NCI-H1436 (cell line): ENCODE measurements around the gene OPN1LW.
"Not testable (repeated sequence)": the region's sequence is repeated elsewhere in the genome, so short reads cannot be mapped to it uniquely, and the experiment has no call there.

Experiments
- DNase-seq: peaks from one replicate; lab custom pipeline; 2025; lab: John Stamatoyannopoulos, UW

Gene OPN1LW

DNA sequence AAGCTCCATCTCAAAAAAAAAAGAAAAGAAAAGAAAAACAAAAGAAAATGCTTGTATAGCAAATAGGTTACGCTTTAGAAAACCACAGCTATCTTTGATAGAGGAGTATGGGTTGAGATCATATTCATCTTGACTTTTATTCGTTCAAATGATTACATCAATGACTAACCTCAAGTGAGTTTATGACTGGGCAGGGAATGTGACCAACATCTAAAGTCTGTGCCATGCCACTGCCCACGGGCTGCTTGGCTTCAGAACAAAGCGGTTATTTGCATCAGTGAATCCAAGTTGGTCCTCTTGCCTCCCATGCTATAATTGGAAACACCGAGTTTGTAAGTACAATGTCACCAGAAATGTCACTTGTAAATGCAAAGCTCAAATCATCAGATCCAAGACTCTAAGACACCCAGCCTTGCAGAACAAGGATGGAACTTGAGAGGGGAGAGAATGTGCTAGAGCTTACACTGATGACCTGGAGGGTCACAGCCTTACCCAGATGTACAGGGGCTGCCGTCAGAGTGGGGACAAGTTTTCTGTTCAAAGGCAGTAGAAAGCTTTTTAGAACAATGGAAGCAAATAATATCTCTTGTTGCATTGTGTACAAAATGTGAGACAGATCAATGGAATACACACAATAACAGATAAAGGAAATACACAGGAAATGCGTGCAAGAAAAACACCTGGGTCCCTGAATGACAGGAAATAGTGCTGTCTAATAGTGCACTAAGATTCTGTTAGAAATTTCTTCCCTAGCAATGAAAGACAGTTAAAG, 8.4 kb upstream of the OPN1LW start:
- DNase-seq, result no peak

DNA sequence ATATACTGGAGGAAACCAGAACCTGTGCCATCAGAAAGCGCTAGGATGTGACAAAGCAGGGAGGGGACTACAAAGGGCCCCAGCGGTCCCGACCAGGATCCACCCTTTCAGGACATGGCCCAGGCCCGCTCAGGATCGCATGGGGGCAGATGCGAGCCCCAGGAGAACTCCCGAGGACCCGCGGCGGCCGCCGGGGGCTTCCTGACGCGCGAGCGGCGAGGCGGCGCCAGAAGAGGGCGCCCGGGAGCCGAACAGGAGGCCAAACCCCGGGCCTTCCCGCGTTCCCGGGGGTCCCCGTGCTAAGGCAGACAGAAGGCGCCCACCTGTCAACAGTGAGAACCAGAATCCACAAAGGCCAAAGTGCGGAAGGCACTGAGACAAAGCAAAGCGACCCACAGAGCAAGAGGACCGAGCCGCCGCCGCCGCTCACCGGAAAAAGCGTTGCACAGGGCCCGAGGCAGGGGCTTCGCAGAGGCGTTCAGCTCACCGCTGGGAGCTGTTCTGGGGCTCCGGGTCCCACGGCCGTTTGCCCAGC, 7.3 kb upstream of the OPN1LW start:
- DNase-seq, result peak; percentile 67

DNA sequence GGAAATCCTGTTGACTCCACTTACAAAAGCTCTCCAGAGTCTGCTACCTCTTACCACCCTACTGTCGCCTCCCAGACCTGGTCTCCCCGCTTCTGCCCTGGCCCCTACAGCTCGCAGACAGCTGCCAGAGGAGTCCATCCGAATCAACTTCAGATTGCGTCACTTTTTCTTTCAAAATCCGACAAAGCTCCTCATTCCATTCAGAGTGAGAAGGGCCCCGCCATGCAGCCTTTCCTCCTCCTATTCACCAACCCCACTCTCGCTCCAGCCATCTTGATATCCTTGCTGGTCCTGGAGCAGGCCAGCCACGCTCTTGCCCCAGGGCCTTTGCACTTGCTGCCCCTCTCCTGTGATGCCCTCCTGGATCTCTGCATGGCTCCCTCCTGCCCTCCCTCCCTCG, 5.2 kb upstream of the OPN1LW start:
- no peak for DNase-seq

DNA sequence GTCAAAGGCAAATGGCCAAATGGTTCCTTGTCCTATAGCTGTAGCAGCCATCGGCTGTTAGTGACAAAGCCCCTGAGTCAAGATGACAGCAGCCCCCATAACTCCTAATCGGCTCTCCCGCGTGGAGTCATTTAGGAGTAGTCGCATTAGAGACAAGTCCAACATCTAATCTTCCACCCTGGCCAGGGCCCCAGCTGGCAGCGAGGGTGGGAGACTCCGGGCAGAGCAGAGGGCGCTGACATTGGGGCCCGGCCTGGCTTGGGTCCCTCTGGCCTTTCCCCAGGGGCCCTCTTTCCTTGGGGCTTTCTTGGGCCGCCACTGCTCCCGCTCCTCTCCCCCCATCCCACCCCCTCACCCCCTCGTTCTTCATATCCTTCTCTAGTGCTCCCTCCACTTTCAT, 3.8 kb upstream of the OPN1LW start:
- DNase-seq, result no peak

DNA sequence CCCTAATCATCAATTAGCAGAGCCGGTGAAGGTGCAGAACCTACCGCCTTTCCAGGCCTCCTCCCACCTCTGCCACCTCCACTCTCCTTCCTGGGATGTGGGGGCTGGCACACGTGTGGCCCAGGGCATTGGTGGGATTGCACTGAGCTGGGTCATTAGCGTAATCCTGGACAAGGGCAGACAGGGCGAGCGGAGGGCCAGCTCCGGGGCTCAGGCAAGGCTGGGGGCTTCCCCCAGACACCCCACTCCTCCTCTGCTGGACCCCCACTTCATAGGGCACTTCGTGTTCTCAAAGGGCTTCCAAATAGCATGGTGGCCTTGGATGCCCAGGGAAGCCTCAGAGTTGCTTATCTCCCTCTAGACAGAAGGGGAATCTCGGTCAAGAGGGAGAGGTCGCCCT, 3.3 kb upstream of the OPN1LW start:
- no peak for DNase-seq

DNA sequence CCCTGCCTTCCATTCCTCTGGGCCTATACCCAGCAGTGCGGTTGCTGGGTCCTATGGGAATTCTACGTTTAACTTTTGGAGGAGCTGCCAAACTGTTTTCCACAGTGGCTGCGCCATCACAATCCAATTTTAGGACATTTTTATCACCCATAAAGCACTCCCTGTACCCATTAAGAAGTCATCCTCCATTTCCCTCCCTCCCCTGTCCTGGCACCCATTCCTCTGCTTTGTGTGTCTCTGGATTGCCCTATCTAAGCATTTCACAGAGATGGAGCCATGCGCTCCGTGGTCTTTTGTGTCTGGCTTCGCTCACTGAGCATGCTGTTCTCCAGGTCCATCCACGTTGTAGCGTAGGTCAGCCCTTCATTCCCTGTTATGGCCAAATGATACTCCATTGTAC, 1.7 kb upstream of the OPN1LW start:
- DNase-seq, result no peak

DNA sequence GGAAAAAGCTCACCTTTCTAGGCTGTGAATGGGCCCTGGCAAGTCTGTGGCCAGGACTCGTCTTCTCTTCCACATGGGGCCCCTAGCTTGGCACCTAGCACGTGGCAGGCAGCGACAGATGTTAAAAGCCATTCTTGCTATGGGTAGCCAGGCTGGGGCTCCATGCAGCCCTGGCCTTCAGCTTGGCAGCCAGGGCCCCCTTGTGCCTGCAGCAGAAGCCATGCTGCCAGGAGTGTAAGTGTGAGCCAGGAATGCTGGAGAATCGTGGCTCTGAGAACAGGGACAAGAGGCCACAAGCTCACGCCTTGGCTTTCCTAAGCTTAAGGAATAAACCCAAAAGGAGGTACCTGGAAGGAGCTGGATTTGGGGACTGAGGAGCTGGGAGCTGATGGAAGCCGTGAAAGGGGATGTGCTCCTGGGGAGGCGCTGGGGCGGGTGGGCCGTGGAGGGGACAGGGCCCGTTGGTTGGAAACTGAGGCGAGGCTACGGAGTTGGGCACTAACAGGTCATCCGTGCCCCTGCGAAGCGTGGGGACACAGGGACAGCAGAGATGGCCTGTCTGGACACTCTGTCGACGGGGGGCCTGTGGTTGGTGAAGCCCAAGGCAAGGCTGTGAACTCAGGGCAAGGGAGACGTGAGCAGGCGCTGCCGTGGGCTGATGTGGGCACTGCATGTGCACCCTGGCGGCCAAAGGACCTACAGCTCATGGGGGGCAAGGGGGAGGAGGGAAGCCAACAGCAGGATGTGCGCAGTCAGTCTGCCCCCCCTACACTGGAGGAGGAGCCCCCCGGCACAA, 895 bp upstream of the OPN1LW start:
- no peak for DNase-seq

DNA sequence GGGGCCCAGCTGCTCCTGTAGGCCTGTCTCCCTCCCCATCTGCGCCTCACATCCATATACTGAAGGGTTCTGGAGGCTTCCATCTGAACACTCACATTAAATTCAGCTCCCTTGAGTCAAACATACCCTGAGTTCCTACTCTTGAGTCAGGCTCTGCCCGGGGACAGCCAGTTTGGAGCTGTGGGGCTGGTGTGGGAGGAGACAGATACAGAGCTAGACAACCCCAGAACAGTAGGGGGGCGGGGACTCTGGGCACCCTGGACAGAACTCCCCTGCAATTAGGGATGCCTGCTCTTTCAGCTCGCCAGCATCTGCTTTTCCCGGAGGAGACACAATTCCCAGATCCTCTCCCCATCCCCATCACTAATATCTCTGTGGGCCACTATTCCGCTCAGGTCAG, 7.0 kb downstream of the OPN1LW start:
- not testable (repeated sequence) for DNase-seq

DNA sequence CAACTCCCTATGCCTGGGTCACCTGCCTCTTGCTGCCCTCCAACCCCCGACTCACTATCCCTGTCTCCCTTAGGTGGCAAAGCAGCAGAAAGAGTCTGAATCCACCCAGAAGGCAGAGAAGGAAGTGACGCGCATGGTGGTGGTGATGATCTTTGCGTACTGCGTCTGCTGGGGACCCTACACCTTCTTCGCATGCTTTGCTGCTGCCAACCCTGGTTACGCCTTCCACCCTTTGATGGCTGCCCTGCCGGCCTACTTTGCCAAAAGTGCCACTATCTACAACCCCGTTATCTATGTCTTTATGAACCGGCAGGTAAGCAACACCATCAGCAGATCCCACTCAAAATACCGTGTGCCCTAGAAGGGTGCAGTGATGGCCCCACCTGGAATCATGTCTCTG, 12.2 kb downstream of the OPN1LW start:
- not testable (repeated sequence) for DNase-seq

DNA sequence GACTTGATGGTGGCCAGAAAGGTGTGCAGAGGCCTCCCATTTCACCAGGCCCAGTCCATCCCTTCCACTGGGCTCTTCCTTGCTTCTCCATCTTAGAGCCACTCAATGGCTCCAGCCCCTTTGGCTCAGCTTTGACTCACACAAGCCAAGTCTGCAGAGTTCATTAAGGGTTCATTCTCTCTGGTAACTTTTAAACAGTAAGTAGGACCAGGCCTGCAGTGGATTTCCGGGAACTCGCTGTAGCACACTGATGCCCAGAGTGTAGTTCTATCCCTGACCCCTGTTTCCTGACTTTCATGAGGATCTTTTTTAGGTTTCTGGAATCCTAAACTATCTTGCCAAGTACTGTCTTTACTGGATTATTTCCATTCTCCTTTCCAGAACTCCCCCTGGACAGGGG, 13.2 kb downstream of the OPN1LW start:
- not testable (repeated sequence) for DNase-seq

DNA sequence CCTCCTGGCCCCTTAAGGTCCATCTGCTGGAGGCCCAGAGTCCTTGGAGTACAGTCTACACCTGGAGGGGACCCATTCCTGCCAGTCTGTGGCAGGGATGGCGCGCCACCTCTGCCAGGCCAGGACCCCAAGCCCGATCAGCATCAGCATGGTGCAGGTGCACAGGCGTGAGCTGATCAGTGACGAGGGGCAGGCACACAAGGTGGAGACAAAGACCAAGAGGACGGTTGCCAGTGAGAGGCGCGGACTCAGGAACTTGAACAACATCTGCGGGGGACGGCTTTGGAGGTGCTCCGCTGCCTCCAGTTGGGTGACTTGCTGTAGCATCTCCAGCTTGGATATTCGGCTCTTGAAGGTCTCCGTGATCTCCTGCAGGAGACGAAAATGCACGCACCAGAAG, 15.3 kb downstream of the OPN1LW start:
- DNase-seq, result not testable (repeated sequence)

DNA sequence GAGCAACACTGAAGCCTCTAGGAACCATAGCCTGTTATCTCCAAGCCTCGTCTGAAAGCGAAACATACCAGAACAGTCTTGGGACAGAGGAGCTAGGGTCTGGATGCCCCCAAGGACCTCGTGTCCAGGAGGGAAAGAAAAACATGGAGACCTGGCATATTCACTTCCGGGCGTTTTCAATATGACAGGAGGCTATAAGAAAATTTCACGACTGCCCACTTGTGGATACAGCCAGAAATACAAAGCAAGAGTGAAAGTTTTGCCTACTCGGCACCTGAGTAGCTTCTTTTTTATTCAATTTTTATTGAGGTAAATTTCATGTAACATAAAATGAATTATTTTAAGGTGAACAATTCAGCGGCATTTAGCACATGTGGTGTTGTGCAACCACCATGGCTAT, 20.9 kb downstream of the OPN1LW start:
- DNase-seq, result not testable (repeated sequence)

DNA sequence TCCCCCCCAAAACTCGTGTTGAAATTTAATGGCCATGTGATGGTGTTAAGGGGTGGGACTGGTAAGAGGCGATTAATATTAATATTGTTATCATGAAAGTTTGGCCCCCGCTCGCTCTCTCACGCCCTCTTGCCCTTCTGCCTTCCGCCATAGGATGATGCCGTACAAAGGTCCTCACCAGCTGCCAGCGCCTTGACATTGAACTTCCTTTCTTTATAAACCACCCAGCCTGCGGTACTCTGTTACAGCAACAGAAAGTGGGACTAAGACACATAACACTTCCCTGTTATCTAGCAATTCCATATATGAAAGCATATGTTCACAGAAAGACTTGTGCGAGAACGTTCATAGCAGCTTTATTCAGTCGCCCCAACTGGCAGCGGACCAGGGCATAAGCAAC, 24.3 kb downstream of the OPN1LW start:
- DNase-seq, result not testable (repeated sequence)

DNA sequence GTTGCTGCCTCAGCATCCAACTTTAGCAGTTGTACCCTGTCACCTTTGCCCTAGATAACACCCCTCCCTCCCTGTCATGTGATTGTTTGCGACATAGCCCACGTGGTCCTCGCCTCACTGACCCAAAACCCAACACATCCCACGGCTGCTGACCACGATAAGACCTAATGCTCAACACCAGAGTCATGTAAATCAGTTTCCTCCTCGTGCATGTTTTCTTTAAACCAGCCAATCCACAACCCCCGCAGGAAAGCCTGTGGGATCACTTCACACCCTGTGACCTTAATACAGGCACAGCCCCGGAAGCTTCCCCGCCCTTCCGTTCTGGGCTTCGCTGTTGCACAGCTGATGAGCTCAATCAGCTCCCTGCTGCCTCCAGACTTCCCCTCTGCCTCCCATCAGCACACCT, 28.5 kb downstream of the OPN1LW start:
- not testable (repeated sequence) for DNase-seq

DNA sequence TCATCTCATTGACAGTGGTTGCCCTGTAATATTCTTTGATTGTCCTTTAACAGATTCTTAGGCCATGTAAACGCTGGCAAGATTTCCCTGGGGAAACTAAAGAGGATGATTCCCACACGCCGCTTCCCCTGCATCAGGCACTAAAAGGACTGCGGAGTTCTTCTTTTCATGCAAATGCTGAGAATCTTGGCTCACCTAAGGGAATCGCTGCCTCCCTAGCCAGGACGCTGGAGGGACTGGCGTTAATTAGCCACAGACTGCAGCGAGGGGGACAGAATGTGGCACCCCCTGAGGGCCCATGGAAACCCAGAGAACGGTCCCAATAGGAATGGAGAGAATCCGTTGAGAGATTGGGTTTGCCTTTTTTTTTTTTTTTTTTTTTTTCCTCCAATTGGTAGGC, 30.3 kb downstream of the OPN1LW start:
- not testable (repeated sequence) for DNase-seq

DNA sequence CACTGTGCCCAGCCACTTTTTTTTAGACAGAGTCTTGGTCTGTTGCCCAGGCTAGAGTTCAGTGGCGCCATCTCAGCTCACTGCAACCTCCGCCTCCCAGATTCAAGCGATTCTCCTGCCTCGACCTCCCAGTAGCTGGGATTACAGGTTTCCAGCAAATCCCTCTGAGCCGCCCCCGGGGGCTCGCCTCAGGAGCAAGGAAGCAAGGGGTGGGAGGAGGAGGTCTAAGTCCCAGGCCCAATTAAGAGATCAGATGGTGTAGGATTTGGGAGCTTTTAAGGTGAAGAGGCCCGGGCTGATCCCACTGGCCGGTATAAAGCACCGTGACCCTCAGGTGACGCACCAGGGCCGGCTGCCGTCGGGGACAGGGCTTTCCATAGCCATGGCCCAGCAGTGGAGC, 38.3 kb downstream of the OPN1LW start, which contains the start of gene OPN1MW:
Gene OPN1MW (plus strand): TSS at position 301 of the 400 bp plus-strand sequence. CDS start 82 bp downstream, at position 383.
- not testable (repeated sequence) for DNase-seq

DNA sequence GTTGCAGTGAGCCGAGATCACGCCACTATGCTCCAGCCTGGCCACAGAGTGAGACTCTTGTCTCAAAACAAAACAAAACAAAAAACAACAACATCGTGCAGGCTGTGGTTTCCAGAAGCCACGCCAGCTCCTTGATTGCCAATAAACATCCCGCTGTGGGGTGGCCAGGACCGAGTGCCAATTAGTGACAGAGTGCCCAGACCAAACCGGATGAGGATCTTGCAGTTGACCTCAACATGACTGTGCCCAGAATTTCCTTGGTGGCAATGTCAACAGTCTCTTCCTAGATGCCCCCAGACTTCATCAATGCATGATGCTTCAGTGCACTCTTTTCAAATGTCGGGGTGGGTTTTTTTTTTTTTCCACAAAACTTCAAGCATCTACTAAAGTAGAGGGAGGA, 39.8 kb downstream of the OPN1LW start:
- not testable (repeated sequence) for DNase-seq

DNA sequence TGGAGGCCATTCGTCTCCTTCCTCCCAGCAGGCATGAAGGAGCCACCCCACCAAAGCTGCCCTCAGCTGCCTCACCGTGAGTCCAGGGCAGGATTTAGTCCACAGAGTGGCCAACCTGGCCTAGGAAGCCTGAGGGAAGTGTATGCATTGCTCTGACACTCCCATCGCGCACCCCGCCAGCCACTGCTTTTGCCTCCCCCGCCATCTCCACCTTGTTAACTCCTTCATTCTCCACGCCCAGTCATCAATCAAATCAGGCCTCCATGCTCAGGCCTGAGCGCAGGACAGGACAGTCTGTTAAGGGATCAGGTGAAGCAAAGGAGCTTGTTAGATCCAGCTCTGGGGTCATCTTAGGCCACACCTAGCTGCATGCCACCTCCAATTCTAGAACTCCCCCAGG, 48.8 kb downstream of the OPN1LW start:
- DNase-seq, result not testable (repeated sequence)

DNA sequence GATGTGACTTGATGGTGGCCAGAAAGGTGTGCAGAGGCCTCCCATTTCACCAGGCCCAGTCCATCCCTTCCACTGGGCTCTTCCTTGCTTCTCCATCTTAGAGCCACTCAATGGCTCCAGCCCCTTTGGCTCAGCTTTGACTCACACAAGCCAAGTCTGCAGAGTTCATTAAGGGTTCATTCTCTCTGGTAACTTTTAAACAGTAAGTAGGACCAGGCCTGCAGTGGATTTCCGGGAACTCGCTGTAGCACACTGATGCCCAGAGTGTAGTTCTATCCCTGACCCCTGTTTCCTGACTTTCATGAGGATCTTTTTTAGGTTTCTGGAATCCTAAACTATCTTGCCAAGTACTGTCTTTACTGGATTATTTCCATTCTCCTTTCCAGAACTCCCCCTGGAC, 50.3 kb downstream of the OPN1LW start:
- not testable (repeated sequence) for DNase-seq

DNA sequence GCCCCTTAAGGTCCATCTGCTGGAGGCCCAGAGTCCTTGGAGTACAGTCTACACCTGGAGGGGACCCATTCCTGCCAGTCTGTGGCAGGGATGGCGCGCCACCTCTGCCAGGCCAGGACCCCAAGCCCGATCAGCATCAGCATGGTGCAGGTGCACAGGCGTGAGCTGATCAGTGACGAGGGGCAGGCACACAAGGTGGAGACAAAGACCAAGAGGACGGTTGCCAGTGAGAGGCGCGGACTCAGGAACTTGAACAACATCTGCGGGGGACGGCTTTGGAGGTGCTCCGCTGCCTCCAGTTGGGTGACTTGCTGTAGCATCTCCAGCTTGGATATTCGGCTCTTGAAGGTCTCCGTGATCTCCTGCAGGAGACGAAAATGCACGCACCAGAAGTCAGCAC, 52.4 kb downstream of the OPN1LW start:
- DNase-seq, result not testable (repeated sequence)
